Measurements from ENCODE around the gene RTBDN.
A peak's percentile ranks its signal among the peaks of the same experiment; 100 is the strongest.

The RTBDN gene

GRCh38 chr19:12872941-12873890 lies 38.8 kb upstream of the RTBDN start:
- no peak for TF ChIP-seq CTCF (IDR thresholded peaks at IDR 0.05; ENCODE audit: extremely low read depth, missing control alignments)
- peak; percentile 63 for DNase-seq (ENCODE audit: low spot score)

- DNase-seq (ENCODE audit: low spot score): no peak
- no peak for TF ChIP-seq CTCF (IDR thresholded peaks at IDR 0.05; ENCODE audit: extremely low read depth, missing control alignments)
Measured at GRCh38 chr19:12872255-12872654, 37.9 kb upstream of the RTBDN start.

GRCh38 chr19:12871681-12872080 lies 37.3 kb upstream of the RTBDN start:
- DNase-seq (ENCODE audit: low spot score): no peak
- TF ChIP-seq CTCF (IDR thresholded peaks at IDR 0.05; ENCODE audit: extremely low read depth, missing control alignments): no peak

DNA sequence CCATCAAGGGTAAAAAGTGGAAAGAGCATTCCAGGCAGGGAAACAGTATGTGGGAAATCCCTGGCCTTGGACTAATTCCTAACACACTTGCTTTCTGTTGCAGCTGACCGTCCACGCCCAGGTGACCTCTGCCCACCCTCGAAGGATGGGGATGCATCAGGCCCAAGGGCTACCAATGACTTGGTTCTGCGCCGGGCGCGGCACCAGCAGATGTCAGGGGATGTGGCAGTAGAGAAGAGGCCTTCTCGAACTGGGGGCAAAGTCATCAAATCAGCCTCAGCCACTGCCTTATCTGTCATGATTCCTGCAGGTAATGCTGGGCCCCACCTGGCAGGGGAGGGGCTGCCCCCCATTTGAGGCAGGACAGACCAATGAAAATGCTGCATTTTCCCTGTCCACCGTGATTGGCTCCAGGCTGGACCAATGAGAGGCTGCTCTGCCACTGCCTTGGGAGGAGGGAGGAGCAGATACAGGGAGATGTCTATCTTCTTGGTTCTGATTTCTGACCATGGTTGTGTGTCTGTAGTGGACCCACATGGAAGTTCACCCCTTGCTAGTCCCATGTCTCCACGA lies 34.2 kb upstream of the RTBDN start:
- no peak for TF ChIP-seq CTCF (IDR thresholded peaks at IDR 0.05; ENCODE audit: extremely low read depth, missing control alignments)
- DNase-seq (ENCODE audit: low spot score): peak; percentile 72

DNA sequence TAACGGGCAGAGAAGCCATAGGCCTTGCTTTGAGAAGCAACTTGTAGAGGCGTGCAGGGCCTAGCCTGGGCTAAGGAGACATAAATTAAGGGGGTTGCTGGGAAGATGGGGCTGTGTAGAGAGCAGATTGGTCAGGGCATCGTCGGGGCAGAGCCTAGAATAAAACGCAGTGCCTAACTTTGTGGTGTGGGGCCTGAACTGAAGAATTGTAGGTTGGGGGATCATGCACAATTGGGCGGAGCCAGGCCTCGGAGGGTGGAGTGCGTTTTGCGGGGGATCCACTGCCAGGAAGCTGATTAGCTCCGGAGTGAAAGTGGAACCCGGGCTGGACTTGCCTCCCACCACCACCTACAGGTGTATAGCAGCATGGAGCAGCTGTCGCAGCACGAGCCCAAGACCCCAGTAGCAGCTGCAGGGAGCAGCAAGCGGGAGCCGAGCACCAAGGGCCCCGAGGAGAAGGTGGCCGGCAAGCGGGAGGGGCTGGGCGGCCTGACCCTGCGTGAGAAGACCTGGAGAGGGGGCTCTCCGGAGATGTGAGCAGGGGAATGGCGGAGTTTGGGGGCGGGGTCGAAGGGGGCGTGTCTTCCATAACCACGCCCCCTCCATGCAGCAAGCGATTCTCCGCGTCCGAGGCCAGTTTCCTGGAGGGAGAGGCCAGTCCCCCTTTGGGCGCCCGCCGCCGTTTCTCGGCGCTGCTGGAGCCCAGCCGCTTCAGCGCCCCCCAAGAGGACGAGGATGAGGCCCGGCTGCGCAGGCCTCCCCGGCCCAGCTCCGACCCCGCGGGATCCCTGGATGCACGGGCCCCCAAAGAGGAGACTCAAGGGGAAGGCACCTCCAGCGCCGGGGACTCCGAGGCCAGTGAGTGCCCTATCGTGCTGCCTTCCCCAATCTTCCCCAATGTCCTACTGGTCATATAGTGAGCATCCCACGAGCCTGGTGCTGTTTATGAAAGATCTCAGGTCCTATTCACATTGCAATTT lies 33.0 kb upstream of the RTBDN start:
- peak; percentile 97 for DNase-seq (ENCODE audit: low spot score)
- TF ChIP-seq CTCF (IDR thresholded peaks at IDR 0.05; ENCODE audit: extremely low read depth, missing control alignments): peak; percentile 4

DNA sequence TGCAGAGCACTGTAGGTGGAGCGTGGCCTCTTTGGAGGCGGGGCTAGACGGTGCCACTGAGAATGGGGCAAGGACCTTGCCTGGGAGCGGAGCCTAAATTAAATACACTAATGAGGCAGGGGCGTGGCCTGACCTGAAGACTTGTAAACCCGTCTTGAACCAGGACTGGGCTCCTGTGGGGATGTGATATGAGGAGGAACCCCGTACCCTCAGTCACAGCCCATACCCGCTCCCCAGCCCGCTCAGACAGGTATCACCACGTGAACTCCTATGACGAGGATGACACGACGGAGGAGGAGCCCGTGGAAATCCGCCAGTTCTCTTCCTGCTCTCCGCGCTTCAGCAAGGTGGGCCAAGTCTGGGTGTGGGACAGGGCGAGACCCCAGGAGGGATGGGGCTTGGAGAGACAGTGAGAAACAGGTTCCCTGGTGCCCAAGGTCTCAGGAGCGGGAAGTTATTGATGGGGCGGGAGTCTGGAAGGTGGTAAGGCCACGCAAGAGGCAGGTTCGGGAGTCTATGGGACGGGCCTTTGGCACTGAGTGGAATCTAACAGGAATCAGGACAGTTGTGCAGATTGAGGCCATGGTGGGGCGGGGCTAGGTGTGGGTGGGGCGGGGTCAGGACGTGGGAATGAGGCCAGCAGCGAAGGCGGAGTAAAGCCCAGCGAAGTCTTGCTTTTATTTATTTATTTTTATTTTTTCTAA lies 32.2 kb upstream of the RTBDN start:
- TF ChIP-seq CTCF (IDR thresholded peaks at IDR 0.05; ENCODE audit: extremely low read depth, missing control alignments): no peak
- DNase-seq (ENCODE audit: low spot score): no peak

Data from GM20000 (cell line).